HG02981 (cell line): Measurements from ENCODE around the gene KCNC3.

Source experiments
- ATAC-seq: cut with Tn5 transposase; IDR thresholded peaks from one replicate; pipeline ENCODE4 v1.9.1; 2021; ENCODE audit warnings: mild to moderate bottlenecking, moderate library complexity; ENCODE audit not compliant: unreplicated experiment

Gene KCNC3

DNA sequence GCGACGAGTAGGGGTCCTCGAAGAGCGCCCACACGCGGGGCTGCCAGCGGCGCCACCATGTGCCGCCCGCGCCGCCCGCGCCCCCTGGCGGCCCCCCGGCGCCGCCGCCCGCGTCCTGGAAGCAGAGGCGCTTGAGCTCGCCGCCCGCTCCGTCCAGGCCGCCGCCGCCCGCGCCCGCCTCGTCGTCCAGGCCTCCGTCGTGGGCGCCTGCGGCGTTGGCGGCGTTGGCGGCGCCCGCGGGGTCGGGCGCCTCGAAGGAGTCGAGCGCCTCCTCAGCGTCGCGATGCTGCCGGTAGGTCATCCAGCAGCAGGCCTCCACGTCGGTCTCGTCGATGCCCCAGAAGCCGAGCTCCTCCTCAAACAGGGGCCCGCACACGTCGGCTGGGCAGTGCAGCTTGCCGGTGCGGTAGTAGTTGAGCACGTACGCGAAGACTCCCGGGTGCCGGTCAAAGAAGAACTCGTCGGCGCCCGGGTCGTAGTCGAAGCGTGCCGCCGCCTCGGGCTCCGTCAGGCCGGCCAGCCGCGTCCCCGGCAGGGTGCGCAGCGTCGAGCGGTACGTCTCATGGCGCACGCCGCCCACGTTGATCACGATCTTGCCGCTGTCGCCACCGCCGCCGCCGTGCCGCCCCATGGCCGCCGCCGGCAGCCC is 829 bp downstream of the KCNC3 start:
- no peak for ATAC-seq

DNA sequence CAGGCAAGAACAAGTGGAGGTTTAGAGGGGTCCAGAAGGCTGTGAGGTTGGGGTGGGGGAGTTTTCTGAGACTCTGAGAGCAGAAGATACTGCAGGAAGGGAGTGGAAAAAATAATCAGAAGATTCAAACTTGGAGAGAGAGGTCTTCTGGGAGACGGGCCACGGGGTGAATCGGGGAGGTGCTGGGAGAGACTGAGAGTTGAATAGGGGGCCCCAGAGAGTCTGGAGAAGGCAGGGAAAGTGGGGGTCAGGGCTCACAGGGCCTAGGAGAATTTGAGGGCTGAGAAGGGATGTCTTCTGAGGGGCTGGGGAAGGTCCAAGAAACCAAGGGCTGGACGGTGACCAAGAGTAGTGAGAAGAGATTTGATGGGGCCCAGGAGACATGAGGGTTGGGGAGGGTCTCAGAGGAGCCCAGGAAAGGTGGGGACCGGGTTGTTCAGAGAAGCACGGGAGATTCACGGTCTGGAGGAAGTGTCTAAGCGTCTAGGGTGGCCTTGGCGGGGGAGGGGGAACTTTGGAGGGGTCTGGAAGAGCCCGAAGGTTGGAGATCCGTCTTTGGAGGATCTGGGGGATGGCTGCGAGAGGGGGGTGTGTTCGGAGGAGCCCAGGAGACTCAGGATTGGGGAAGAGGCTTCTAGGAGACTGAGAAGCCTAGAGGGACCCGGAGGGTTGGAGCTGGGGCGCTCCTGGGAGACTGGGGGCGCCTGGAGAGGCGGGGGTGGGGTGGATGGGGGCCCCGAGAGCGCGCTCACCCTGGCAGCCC is 1.5 kb downstream of the KCNC3 start:
- ATAC-seq: no peak

DNA sequence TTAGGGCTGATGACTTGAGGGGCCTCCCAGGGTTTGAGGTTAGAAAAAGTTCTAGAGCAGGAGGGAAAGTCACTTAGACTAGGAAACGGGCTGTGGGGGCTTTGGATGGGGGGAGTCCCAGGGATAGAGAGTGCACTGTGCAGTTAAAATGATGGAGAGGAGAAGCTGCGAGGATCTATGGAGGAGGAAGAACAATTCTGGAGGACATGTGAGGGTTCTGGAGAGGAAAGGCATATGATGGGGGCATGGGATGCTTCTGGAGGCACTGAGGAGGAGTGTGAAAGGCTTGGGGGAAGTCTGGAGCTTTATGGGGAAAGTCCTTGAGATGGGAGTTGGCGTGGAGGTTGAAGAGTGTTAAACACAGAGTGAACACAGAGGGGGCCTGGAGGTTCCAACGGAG is 2.2 kb downstream of the KCNC3 start:
- ATAC-seq: no peak

DNA sequence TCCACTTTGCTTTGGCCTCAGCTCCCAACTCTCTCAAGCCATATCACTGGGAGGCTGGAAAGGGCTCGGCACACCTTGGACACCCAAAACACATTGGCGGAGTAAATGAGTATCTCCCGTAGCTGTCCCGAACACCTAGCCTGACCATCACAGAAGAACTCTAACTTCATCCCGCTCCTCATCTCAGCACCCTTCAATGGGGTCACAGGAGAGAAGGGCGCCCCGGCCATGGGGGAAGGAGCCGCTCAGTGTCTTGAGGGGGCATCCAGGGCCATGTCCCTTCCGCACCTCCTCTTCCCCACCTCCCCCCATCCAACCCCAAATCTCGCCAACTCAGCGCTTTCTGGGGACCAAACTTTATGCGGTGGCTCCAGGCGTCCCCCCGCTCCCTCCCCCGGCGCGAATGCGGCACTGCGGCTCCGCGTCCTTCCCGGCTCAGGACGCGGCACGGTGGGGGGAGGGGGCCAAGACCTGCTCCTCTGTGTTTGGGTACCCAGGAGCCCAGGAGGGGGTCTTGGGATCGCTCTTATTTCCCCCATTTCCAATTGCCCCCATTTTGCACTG is 3.0 kb downstream of the KCNC3 start:
- no peak for ATAC-seq

DNA sequence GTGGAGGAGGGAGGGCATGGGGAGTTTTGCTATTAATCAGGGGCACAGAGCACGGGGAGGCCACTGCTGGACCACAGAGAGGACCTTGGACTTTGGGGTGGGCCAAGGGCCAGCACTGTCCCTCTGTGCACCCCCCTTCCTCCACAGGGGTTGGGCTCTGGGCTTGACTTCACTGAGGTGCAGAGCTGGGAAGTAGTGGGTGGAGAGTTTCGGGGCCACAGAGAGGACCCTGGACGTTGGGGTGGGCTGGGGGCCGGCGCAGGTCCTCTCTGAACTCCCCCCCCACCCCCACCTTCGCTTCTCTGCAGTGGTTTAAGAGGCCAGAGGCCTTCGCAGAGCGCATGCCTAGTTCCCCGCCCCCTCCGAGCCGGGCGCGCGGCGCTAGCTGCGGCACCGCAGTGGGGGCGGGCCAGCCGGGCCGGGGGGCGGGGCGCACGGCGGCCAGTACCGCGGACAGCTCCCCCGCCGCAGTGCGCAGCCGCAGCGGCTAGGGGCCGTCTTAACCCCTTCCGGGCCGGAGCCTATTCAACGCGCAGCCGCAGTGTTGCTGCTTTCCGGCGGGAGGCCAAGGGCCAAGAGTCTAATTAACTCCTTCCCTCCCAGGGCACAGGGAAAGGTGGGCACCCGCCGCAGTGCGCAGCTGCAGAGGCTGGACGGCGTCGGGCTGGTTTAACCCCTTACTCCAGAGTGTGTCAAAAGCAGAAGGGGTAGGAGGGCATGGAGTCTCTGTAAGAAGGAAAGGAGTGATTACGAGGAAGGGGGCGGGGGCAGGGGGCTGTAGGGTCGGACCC is 3.7 kb downstream of the KCNC3 start:
- ATAC-seq: no peak

DNA sequence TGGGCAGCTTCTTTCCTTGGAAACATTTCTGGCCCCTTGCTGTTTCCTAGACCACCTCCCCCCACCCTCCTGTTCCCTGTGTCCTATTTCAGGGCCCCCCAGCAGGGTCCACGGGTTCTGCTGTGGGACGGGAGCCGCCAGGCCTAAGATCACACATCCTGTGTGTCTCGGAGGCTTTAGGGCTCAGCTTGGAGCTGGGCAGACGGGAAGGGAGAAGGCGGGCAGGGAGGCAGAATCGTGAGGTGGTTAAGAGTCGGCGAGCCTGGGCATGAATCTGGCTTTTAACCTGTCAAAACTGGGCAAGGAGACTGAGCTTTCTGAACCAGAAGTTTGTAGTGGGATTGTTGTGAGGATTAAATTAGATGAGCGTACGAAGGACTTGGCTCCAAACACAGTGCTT is 4.8 kb downstream of the KCNC3 start:
- ATAC-seq: no peak

DNA sequence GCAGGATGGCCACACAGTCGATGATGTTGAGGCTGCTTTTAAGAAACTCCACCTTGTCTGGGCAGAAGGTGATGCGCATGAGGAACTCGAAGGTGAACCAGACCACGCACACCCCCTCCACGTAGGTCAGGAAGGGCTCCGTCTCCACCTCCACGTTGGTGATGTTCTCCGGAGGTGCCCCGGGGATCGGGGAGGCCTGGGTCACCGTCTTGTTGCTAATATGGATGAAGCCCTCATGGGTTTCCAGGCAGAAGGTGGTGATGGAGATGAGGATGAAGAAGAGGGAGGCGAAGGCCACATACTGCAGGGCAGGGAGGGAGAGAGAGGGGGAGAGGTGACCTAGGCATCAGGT is 5.4 kb downstream of the KCNC3 start:
- no peak for ATAC-seq

DNA sequence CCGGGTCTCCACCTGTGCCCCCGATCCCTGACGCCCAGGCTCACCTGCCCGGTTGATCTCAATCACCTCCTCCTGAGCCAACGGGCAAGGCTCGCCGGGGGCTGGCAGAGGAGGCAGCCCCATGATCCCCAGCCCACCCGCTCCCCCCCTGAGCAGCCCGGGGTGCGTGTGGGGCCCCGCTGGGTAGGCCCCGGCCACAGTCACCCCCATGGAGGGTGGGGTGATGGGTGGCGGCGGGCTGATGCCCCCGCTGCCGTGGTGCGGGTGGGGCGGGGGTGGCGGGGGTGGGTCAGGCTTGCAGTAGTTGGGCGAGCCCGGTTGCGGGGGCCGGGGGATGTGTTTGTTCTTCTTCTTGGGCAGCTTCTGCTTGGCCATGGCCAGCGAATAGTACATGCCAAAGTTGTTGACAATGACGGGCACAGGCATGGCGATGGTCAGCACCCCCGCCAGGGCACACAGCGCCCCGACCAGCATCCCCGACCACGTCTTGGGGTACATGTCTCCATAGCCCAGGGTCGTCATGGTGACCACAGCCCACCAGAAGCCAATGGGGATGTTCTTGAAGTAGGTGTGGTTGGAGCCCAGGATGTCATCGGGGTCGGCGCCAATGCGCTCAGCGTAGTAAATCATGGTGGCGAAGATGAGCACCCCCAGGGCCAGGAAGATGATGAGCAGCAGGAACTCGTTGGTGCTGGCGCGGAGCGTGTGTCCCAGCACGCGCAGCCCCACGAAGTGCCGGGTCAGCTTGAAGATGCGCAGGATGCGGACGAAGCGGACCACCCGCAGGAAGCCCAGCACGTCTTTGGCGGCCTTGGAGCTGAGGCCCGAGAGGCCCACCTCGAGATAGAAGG is 6.0 kb downstream of the KCNC3 start:
- no peak for ATAC-seq

DNA sequence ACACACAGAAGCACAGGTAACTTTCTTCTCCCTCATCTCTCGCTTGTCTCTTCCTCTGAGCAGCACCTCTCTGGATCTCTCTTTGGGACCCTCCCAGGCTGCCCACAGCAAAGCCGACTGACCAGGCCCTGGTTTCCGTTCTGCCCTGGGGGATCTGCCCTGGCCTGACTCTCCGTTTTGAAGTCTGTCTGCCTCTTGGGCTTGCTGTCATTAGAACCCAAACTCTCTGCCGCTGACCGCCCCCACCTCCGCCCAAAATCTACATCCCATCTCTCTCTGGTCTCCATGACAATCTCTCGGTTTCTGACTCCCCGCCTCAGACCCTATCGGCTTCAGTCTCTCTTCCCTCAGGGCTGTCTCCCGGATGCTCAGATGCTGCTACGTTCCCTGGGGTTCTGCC is 6.9 kb downstream of the KCNC3 start:
- ATAC-seq: no peak

DNA sequence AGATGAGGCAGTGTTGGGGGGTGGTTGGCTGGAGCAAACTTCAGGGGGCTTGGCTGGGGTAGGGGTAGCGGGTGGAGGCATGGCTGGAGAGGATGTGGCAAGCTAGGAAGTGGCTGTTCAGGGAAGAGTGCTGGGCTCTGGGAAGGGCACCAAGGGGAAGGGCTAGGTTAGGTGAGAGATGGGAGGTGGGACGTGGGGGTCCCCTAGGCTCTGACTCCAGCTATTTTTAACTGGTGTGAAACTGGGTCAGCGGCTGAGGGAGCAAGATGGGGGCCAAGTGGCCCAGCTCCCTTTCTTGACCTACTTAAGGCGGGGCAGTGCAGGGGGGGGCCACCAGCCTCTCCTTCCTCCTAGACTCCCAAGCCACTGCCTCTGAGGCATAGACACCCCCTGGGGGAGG is 7.3 kb downstream of the KCNC3 start:
- ATAC-seq: no peak

DNA sequence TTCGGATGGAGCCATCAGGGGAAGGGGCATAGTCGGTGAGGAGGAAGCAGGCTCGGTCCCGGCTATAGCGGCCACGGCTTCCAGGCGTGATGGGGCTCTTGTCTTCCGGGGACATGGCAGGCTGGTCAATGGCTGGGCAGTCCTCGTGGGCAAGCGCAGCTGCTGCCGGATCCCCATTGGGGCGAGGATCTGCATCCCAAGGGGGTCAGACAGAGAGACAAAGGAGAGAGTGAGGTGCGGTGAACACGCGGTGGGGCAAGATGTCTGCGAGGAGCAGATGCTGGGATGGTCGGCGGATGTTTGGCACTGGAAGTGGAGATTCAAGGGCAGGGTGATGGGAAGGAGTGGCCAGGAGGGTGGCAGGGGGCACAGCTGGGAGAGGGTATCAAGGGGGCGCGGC is 8.6 kb downstream of the KCNC3 start:
- ATAC-seq: no peak

DNA sequence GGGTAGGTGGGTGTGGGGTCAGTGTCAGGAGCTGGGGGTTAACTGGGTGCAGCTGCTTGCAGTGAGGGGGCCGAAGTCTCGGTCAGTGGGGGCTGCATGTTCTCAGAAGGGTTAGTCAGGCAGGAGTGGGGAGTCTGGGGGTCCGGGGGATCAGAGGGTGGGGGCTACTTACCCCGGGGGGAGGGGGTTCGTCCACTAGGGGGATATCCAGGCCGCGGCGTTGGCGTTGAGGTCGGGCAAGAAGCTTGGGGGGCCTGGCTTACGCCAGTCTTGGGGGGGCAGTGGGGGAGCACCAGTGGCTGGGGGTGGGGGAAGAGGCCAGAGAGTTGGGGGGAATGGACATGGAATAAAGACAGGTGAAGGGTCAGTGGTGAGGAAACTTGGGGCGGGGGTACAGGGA is 9.1 kb downstream of the KCNC3 start:
- no peak for ATAC-seq

DNA sequence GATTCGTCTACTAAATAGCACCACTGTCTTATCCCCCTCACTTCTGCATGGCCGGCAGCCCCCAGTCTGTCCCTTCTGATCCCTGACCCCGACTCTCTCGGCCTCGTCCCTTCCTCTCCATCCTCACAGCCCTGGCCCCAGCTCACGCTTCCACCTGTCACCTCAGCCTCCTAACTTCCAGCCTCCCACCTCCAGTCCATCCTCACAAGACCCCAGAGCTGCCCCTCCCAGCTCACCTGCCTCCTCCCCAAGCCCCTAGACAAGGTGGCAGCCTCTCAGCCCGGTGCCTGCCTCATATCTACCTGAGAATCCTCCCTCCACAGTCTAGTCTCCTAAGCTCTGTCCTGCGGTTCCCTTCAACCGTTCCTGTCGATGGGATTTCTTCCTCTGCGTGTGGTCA is 10.0 kb downstream of the KCNC3 start:
- ATAC-seq: no peak

DNA sequence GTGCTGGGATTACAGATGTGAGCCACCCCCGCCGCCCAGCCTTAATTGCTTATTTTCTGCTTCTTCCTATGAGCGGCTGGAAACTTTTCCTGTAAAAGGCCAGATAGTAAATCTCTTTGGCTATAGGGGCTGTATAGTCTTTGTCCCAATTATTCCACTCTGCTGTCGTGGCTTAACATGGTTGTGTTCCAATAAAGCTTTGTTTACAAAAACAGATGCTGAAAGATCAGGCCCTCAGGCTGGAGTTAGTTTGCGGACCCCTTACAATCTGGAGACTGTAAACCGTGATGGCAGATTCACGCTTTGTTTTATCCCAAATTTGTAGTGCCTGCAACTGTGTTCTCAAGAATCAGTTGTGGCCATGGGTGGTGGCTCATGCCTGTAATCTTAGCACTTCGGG is 10.7 kb downstream of the KCNC3 start:
- no peak for ATAC-seq

DNA sequence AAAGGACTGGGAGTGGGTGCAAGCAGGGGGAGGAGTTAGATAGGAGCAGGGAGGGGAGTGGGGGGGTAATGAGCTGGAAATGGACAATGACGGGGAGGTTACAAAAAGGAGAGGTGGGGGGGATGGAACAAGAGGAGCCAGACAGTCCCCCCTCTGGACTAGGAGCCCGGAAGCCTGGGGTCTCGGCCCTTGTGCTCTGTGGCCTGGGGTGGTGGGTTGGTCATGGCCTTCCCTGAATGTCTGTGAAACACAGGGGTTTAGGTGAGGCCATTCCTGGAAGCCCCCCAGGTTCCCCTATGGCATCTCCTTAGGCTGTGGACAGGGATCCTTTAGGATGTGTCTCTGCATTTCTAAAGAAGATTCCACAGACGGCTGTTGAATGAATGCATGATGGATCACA is 12.1 kb downstream of the KCNC3 start:
- ATAC-seq: no peak

DNA sequence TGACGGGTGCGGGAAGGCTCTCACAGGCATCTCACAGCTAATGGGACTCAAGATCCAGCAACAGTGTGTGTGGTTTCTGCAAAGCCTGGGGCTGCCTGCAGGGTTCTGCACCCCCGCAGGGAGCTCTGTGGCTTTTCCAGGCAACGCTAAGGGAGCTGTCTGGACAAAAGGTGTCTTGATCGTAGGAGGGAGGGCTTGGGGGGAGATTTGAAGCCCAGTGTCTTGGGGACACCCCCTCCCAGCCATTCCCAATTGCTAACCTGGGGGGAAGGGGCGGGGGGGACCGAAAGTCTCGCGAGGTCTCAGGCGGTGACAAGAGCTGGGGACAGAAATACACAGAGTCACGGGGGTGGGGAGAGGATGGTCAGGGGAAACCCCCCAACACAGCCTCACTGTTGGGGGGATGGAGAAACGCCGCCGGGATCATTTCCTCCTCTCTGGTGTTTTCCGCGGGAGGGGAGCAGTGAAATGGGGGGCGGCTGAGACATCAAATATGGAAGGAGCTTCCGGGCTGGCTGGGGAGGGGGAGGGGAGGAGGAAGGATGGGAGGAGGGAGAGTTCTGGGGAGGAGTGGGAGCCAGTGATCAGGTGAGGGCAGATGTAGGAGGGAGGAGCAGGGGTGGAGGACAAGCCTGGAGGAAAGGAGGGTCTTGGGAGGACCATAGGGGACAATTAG is 13.3 kb downstream of the KCNC3 start:
- ATAC-seq: no peak

DNA sequence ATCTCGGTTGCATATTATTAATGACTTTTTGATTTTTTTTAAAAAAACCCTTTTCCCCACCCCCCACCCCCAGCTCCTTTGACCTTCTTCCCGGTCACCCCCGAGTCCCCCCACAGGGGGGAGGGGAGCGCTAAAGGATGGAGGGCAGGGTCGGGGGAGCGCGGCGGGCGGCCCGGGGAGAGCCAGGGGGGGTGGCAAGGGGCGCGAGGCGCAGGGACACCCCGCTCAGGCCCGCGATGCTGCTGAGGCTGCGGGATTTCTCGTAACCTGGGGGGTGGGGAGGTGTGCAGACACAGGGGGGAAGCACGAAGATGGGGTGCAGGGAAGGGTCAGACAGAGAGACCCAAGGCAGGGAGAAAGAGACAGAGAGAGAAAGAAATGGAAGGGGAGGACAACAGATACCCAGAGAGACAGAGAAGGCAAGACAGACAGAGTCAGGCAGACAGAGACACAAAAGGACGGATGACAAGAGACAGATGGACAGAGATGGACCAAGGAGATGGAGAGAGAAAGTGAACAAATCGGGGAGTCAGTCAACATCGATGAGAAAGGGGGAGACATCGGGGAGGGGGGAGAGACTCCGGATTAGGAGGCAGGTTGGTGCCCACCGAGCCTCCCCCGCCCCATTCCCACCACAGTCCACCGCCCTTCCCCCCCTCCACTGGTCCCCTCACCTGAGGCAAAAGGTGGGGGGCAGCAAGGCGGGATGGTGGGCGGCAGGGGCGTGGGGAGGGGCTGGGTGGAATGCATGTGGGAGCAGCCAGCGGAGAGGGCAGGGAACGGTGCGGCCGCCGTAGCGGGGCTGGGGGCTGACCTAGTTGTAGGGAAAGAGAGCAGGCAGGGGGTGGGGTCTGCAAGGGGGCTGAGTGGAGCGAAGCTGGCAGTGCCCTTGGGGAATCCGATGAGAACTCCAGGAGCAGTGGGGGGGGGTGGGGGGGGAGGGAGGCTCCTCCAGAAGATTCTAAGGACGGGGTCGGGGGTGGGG is 14.2 kb downstream of the KCNC3 start:
- no peak for ATAC-seq

DNA sequence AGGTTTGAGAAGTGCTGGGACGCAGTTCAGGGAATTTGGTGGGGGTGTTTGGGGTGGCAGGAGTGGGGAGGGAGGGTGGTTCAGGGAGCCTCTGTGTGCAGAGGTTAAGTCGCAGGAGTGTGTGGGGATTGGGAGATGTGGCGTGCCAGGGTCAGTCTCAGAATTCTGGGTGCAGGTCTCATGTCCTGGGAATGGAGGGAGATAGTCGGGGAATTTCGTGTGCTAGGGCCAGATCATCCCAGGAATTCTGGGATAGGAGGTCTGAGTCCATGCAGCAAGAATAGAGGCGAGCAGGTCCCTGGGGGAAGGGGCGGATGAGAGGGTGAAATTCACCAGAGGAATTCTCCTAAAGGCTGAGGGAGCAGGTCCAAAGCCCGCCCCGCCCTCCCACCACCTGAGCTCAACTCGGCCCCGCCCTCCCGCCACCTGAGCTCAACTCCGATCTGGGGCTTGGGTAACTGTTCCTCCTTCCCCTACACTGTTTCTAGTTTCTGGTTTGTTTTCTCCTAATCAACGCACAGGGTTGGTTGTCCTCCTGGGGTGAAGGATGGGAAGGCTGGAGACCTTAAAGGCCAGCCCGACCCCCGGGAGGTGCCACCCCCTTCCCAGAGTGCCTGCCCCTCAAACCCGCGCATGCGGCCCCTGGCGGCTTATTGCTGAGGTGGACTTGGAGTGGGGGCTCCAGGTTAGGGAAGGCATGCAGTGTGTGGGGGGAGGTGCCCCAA is 15.2 kb downstream of the KCNC3 start:
- no peak for ATAC-seq
